Skeletal muscle satellite cell (primary cell): ENCODE results near the gene SOX18.

ENCODE experiments used
- H3K27me3 ChIP-seq: 2 replicates; pipeline ENCODE4 v1.7.0; 2013; ENCODE audit warnings: low read length; ENCODE audit not compliant: control insufficient read depth, insufficient read depth
- H3K36me3 ChIP-seq: 2 replicates; pipeline ENCODE4 v1.7.0; 2013; ENCODE audit warnings: mild to moderate bottlenecking, control low read depth, low read length; ENCODE audit not compliant: insufficient read depth
- H3K4me1 ChIP-seq: 2 replicates; pipeline ENCODE4 v1.7.0; 2013; ENCODE audit warnings: low read length; ENCODE audit not compliant: control insufficient read depth, insufficient read depth
- H3K4me2 ChIP-seq: 2 replicates; pipeline ENCODE4 v1.7.0; 2013; ENCODE audit warnings: mild to moderate bottlenecking, low read length
- H3K4me3 ChIP-seq: 2 replicates; pipeline ENCODE4 v1.7.0; 2013; ENCODE audit warnings: low read length
- H3K9ac ChIP-seq: 2 replicates; pipeline ENCODE4 v1.7.0; 2013; ENCODE audit warnings: mild to moderate bottlenecking, low read depth, low read length, moderate library complexity
- H3K9me3 ChIP-seq: replicated peaks from 2 replicates; pipeline ENCODE4 v1.7.0; 2013; ENCODE audit warnings: mild to moderate bottlenecking, control low read depth, low read length

The SOX18 gene

GRCh38 chr20:64030371-64031134, 18.9 kb downstream of the SOX18 start:
- Histone ChIP-seq H3K4me3 (no peak overlapping the region), H3K4me1 (peaks cover 6% of the 10 kb centered on the region), H3K9me3 (no peaks in the 10 kb centered on the region), H3K27me3 (no peaks in the 10 kb centered on the region), H3K9ac (no peak overlapping the region), H3K36me3 (peaks cover 69% of the 10 kb centered on the region), H3K4me2 (no peak overlapping the region)

DNA sequence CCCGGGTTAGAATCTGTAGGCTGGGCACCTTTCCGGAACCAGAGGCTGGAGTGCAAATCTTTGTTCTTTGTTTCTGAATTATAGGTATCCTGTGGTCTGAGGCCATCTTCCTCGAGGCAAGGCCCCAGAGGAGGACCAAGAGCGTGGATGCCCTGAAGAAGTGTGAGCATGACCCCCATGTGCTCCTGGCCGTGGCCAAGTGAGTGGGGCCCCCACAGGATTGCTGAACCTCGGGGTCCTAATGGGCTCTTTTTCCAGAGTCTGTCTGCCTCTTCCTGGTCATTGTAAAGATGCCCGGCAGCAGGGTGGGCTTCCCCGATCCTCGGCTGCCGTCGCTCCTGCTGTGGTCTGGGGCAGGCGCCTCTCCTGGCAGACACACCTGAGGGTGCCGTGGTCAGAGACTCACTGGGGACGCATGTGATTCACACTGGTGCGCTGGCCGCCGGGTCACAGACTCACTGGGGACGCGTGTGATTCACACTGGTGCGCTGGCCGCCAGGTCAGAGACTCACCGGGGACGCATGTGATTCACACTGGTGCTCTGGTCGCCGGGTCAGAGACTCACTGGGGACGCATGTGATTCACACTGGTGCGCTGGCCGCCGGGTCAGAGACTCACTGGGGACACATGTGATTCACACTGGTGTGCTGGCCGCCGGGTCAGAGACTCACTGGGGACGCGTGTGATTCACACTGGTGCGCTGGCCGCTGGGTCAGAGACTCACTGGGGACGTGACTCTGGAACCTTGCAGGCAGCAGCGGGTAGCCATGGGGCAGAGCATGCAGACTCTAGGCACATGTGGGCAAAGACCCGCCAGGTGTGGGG, 19.9 kb downstream of the SOX18 start:
- H3K36me3 ChIP-seq: peaks cover 77% of the 10 kb centered on the region
- H3K9me3 ChIP-seq: no peaks in the 10 kb centered on the region
- peaks cover 6% of the 10 kb centered on the region for H3K4me1 ChIP-seq
- no peak overlapping the region for H3K9ac ChIP-seq
- no peaks in the 10 kb centered on the region for H3K27me3 ChIP-seq
- H3K4me3 ChIP-seq: no peak overlapping the region
- H3K4me2 ChIP-seq: no peak overlapping the region

GRCh38 chr20:64027981-64028685, 21.3 kb downstream of the SOX18 start:
- peaks cover 80% of the 10 kb centered on the region for H3K36me3 ChIP-seq

DNA sequence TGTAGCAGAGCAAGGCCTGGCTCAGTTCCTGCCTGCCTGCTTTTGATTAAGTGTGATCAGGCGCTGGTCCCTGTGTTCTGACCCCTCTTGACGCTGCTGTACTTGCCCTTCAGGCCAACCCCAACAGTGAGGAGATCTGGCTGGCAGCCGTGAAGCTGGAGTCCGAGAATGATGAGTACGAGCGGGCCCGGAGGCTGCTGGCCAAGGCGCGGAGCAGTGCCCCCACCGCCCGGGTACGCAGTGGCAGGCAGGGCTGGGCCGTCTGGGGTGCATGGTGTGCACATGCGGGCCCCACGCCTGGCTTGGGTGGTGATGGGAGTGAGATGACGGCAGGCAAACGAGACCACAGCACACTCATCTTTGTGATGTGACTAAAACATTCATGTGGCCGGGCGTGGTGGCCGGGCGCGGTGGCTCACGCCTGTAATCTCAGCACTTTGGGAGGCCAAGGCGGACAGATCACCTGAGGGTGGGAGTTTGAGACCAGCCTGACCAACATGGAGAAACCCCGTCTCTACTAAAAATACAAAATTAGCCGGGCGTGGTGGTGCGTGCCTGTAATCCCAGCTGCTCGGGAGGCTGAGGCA, 23.5 kb downstream of the SOX18 start:
- Histone ChIP-seq H3K27me3 (no peaks in the 10 kb centered on the region), H3K36me3 (peaks cover 77% of the 10 kb centered on the region), H3K4me3 (no peak overlapping the region), H3K9me3 (no peaks in the 10 kb centered on the region), H3K4me2 (no peak overlapping the region), H3K9ac (no peak overlapping the region), H3K4me1 (no peaks in the 10 kb centered on the region)

More at GRCh38 chr20:64027981-64028685, 21.3 kb downstream of the SOX18 start:
- no peak overlapping the region for H3K4me2 ChIP-seq
- H3K27me3 ChIP-seq: no peaks in the 10 kb centered on the region
- H3K4me1 ChIP-seq: no peaks in the 10 kb centered on the region
- no peak overlapping the region for H3K9ac ChIP-seq
- no peak overlapping the region for H3K4me3 ChIP-seq
- no peaks in the 10 kb centered on the region for H3K9me3 ChIP-seq

DNA sequence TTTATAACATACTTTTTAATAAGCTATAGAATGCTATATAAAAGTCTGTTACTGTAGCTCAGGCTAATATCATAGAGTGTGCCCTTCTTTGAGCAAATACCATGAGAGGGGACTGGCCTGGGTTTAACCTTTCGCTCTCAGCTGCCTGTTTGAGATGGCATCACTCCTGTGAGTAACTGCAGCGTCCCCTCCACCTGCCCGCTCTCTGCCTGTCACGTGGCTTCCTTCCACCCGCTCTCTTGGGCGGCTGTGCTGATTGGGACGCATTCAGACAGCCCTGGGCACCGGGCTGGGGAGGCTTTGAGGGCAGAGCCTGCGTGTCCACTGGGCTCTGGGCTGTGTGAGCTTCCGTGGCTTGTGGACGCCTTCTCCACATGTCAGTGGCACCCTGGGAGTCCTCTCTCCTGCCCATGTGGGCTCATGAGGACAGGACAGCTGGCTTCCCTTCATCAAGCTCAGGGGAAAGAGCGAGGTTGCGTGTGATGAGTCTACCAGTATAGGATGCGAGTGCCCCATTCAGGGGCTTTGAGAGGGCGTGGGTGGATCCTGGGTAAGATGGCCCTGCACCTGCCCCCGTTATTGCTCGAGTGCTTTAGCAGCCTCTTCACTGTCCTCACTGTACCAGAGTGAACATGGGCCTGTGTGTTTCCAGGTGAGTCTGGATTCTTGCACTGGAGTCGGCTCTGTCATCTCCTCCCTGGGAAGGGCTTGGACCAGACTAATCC, 24.2 kb downstream of the SOX18 start:
- no peaks in the 10 kb centered on the region for H3K9me3 ChIP-seq
- no peak overlapping the region for H3K4me2 ChIP-seq
- H3K4me1 ChIP-seq: no peaks in the 10 kb centered on the region
- no peak overlapping the region for H3K4me3 ChIP-seq
- H3K36me3 ChIP-seq: peaks cover 72% of the 10 kb centered on the region
- no peak overlapping the region for H3K9ac ChIP-seq
- H3K27me3 ChIP-seq: no peaks in the 10 kb centered on the region

GRCh38 chr20:64024141-64024990, 25.1 kb downstream of the SOX18 start:
- H3K4me1 ChIP-seq: no peaks in the 10 kb centered on the region
- H3K9me3 ChIP-seq: no peaks in the 10 kb centered on the region
- H3K9ac ChIP-seq: no peak overlapping the region
- H3K36me3 ChIP-seq: peaks cover 68% of the 10 kb centered on the region
- H3K27me3 ChIP-seq: no peaks in the 10 kb centered on the region
- H3K4me3 ChIP-seq: no peak overlapping the region
- no peak overlapping the region for H3K4me2 ChIP-seq

GRCh38 chr20:64023361-64024140, 25.9 kb downstream of the SOX18 start:
- no peak overlapping the region for H3K4me3 ChIP-seq
- no peak overlapping the region for H3K9ac ChIP-seq
- H3K4me1 ChIP-seq: no peaks in the 10 kb centered on the region
- H3K36me3 ChIP-seq: peaks cover 73% of the 10 kb centered on the region
- H3K4me2 ChIP-seq: no peak overlapping the region
- no peaks in the 10 kb centered on the region for H3K27me3 ChIP-seq
- no peaks in the 10 kb centered on the region for H3K9me3 ChIP-seq

DNA sequence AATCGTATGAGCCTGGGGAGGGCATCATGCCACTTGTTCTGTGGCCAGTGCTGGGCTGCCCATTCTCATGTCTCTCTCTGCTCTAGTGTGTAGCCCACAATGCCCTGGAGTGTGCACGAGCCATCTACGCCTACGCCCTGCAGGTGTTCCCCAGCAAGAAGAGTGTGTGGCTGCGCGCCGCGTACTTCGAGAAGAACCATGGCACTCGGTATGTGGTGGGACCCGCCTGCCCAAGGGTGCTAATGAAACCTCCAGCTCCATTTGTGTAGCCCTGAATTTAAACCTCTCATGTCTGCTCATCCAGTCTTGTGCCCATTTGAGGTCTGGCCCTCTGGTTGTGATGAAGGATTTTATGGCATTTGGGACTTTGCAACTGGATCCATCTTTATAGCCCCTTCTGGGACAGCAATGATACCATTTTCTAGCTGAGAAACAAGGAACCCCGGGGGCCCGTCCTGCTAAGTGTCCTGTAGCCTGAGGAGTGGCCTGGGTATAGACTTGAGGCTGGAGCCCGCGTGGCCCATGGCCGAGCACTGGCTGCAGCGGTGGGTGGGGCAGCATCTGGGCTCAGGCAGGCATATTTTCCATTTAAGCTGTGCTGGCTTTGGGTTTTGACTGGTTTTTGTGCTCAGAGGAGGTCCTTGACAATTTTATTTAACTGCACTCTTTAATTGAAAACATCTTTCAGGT, 26.6 kb downstream of the SOX18 start:
- no peak overlapping the region for H3K4me2 ChIP-seq
- no peaks in the 10 kb centered on the region for H3K9me3 ChIP-seq
- no peaks in the 10 kb centered on the region for H3K27me3 ChIP-seq
- H3K36me3 ChIP-seq: peaks cover 73% of the 10 kb centered on the region
- H3K4me1 ChIP-seq: no peaks in the 10 kb centered on the region
- no peak overlapping the region for H3K9ac ChIP-seq
- H3K4me3 ChIP-seq: no peak overlapping the region

DNA sequence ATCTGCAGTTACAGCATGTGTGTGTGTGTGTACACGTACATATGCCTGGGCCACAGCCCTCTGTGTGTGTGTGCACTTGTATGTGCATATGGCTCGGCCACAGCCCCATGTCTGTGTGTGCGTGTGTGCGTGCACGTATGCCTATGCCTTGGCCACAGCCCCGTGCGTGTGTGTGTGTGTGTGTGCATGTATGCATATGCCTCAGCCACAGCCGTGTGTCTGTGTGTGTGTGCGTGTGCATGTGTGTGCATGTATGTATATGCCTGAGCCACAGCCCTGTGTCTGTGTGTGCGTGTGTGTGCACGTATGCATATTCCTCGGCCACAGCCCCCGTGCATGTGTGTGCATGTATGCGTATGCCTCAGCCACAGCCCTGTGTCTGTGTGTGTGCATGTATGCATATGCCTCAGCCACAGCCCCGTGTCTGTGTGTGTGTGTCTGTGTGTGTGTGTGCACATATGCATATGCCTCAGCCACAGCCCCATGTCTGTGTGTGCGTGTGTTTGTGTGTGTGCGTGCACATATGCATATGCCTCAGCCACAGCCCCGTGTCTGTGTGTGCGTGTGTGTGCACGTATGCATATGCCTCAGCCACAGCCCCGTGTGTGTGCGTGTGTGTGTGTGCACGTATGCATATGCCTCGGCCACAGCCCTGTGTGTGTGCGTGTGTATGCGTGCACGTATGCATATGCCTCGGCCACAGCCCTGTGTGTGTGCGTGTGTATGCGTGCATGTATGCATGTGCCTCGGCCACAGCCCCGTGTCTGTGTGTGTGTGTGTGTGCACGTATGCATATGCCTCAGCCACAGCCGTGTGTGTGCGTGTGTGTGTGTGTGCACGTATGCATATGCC, 28.1 kb downstream of the SOX18 start:
- Histone ChIP-seq H3K4me3 (no peak overlapping the region), H3K36me3 (peaks cover 66% of the 10 kb centered on the region), H3K27me3 (no peaks in the 10 kb centered on the region), H3K4me2 (no peak overlapping the region), H3K9me3 (no peaks in the 10 kb centered on the region), H3K4me1 (no peaks in the 10 kb centered on the region), H3K9ac (no peak overlapping the region)
